NCI-H446 treated with DMSO at 0.1 percent for 48 hours (cell line): ENCODE measurements around the gene VPS8.

Experiments used
- DNase-seq: peaks from one replicate; lab custom pipeline; 2025; lab: John Stamatoyannopoulos, UW

The VPS8 gene

DNA sequence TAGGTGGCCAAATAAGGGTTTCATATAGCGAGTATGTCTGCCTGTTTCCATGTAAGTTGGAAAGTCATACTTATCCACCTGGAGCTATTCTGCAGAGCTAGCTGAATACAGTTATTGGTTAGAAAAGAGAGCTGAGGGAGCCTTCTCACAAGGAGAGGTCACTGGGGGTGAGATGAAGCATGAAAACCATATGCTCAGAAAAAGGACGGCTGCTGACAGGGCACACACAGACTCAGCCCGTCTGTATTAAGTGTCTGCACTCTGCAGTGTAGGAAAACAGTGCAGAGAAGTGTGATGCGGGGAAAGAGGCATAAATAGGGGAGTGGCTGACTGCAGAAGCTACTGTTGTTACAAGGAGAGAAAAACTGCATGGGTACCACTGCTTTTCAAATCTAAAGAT lies 282.7 kb downstream of the VPS8 start:
- no peak for DNase-seq
